ENCODE results near the gene FPR3.
"Not testable (repeated sequence)": the region's sequence is repeated elsewhere in the genome, so short reads cannot be mapped to it uniquely, and the experiment has no call there.

The FPR3 gene, protein sequence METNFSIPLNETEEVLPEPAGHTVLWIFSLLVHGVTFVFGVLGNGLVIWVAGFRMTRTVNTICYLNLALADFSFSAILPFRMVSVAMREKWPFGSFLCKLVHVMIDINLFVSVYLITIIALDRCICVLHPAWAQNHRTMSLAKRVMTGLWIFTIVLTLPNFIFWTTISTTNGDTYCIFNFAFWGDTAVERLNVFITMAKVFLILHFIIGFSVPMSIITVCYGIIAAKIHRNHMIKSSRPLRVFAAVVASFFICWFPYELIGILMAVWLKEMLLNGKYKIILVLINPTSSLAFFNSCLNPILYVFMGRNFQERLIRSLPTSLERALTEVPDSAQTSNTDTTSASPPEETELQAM
- 46.3 to 332 (median 252) reads per million in 18 experiments for total RNA-seq

DNA sequence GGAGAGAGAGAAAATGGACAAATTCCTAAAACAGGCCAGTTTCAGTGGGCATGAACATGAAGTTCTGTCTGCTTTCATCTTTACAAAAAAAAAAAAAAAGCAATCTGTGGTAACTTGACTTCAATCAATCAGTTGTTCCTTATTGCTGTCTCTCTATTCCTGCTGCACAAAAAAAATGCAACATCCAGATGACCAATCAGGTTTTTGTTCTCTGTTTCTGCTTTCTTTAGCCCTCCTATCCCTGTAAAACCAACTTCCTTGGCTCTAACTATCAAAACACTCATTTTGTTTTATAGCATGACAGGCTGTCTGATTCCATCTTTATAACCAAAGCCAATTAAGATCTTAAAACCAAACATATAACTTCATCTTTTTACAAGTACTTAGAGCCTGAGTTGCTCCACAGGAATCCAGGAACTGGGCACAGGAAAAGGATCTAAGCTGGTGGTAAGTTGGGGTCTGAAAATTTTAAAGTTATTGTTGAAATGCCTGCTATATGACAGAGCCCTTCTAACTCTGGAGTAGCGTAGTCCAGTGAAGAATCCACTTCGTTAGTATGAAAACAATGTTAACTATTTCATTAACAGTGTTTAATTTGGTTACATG, at the start of gene FPR3:
Gene FPR3, plus strand, starts transcription at position 273 of the 606 bp plus-strand sequence. CDS start 28,592 bp downstream, outside the sequence.
- DNase-seq: peak; percentile 58 to 81

DNA sequence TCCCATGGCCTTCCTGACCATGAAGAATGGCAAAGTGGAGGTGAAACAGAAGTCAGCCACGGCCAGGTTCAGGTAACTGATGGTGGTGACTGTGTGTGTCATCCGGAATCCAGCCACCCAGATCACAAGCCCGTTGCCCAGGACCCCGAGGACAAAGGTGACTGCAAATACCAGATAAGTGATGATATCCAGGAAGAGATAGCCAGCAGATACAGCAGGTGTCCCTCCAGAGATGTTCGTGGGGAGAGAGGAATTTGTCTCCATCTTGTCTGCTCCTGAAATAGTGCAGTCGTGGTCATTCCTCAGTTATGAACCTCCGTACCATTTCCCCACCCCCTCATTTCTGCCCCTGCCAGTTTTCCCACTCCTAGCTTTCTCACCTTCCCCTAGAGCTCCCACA, 48.2 kb upstream of the FPR3 start:
- no peak for DNase-seq

DNA sequence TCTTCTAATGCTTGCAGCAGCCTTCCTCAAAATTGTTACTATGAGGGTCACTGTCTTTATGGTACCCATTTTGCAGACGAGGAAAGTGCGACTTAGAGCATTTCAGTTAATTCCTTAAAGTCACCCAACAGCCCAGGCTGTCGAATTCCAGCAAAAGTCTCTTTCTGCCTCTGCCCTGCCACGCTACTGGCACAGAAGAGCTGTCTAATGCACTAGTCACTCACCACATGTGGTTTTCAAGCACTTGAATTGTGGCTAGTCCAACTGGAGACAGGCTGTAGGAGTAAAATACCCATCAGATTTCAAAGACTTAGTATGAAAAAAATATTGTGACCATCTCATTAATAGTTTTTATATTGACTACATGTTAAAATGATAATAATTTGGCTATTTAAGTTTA, 45.0 kb upstream of the FPR3 start:
- no peak for DNase-seq

DNA sequence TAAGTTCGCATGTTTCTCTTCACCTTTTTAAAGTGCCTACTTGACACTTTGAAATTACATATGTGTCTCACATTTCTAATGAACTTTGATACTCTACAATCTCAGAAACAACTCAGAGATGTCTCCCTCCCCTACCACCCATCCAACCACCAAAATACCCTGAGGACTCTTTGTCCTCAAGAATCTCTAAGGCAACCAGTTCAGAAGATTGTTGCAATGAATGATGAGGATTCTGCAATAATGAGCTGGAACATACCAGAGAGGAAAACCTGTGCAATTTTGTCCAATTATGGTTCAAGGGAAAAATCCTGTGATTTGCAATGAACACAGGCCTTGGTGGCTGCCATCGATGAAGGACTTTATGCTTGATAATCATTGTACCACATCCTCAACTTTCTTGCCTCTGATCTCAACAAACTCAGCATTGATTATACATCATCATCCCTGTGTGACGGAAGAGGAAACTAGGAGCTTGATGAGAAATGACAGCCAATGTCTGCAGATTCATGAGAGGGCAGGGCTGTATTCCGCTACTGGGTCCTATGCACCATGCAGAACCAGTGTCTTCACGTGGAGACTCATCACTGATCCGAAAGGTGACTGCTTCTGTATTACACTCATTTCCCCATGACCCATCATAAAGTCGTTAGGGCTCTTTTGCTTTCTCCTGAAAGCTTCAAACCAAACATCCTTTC, 44.4 kb upstream of the FPR3 start:
- DNase-seq: peak in 1 of 2 donors; percentile 26

DNA sequence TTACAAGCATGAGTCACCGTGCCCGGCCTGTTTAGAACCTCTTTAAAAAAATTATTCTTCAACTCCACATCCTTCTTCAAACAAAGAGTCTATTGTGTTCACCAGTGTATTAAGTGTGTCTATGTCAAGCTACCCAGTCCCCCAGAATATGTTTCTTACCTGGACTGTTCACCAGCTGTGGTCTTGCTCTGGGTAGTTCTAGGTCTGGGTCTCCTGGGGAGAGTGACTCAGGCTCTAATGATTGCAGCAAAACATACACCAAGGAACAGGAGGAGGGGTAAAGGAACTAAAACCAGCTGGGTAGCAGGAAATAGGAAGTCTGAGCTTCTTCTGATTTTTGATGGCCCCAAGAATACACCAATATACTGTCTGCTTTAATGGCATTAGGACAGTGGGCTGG, 43.3 kb upstream of the FPR3 start, which contains the start of gene FPR1:
Gene FPR1, minus strand, starts transcription at position 224 of the 400 bp plus-strand sequence. CDS start 4,884 bp downstream, outside the sequence.
- peak; percentile 85 to 89 for DNase-seq

DNA sequence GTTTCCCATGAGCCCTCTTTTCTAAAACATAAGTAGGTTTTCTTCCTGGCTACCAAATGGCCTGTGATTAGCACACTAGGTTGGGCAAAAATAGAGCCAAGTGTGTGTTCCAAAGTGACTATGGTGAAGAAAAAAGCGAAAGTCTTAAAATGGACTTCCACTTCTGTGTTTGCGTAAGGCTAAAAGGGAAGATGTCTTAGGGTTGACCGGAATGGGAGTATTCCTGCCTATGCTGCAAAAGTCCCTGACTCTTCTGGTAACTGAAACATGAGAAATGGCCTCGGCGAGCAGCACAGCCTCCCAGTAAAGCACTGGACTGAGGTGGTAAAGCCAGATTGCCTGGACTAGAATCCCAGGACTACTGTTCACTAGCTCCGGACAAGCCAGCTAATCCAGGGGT, 40.8 kb upstream of the FPR3 start:
- DNase-seq: peak; percentile 86 to 87

DNA sequence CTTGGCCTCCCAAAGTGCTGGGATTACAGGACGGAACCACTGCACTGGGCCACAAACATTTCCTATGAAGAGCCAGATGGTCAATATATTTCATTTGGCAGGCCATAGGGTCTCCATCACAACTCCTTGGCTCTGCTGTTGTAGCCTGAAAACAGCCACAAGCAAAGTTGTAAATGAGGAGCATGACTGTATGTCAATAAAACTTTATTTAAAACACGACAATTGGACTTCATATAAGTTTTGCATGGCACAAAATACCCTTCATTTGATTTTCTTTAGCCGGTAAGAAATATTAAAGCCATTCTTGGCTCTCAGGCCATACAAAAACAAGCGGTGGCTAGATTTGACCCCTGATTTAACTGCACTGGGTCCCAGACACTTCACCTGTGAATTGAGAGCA, 40.2 kb upstream of the FPR3 start:
- DNase-seq: no peak

DNA sequence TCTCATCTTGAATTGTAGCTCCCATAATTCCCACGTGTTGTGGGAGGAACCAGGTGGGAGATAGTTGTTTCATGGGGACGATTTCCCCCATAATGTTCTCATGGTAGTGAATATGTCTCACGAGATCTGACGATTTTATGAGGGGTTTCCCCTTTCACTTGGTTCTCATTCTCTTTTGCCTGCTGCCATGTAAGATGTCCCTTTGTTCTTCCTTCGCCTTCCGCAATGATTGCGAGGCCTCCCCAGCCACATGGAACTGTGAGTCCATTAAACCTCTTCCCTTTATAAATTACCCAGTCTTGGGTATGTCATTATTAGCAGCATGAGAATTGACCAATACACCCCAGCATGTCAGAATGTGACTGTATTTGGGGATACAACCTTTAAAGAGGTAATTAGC, 39.4 kb upstream of the FPR3 start:
- peak; percentile 61 to 69 for DNase-seq

DNA sequence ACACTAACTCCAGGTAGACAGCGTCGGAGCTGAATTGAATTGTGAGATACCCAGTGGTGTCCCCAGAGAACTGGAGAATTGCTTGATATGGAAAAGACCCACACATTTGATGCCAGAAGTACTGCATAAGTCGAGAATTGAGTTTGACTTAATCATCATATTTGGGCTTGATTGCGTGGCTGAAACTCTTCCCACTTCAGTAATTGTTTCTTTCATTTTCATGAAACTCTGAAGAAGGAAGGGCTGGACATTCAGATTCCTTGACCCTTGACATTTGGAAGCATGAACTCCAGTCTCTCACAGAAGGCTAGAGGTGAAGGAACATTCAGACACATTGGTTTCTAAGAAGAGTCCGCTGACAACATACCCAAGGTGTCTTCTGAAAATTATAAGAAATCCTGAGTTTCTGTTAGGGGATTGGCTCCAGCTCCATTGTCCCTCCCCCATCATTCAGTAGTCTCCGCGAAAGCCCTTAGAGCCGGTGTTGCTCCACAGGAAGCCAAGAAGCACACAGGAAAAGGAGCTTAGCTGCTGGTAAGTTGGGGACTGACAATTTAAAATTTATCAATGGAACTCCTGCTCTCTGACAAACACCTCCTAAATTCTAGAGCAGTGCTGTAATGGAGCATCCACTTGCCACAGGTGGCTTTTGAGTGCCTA, 34.1 kb upstream of the FPR3 start, which contains the start of gene FPR2:
Gene FPR2, plus strand, starts transcription at position 484 of the 660 bp plus-strand sequence. CDS start 7,479 bp downstream, outside the sequence.
- no peak for DNase-seq

DNA sequence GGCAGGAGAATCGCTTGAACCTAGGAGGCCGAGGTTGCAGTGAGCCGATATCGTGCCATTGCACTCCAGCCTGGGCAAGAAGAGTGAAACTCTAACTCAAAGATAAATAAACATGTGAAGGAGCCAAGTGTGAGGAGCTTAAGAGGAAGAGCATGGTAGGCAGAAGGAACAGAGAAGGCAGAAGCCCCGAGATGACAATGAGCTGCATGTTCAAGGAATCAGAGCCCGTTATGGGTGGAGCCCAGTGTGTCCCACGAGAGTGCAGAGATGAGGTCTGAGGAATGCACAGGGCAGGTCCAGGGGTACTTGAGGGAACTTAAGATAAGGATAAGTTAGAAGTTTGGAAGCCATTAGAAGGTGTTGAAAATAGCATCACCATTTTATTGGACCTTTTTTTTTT, 33.3 kb upstream of the FPR3 start:
- no peak for DNase-seq

DNA sequence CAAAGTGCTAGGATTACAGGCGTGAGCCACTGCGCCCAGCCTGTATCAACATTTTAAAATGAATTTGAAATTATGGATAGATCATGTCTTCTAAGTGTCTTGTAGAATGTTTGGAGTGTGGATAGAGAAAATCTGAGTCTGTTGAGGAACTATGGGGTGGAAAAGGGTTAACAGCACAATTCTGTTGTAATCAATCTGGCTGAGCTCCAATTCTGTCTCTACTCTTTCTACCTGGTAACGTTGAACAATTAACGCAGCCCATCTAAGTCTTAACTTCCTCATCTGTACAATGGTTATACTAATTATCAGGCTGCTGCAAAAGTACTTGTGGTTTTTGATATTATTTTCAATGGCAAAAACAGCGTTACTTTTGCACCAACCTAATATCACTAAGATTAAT, 29.9 kb upstream of the FPR3 start:
- DNase-seq: no peak

DNA sequence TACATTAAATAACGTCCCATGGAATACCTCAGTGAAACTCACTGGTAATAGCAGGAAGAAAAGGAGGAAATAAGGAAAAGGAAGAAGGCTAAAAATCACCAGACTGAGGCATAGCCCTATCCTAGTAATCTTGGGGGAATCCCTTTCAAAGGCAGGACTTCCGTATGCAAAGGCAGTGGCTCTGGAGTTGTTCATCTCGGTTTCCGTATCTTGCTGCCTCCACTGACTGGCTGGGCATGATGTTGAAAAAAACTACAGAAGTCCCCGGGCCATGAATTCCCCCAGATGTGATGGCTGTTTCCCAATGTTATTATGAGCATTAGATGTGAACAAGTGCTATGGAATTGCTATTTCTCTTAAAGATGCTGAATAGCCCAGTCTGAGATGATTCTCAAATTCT, 28.5 kb upstream of the FPR3 start:
- DNase-seq: peak; percentile 61 to 78

DNA sequence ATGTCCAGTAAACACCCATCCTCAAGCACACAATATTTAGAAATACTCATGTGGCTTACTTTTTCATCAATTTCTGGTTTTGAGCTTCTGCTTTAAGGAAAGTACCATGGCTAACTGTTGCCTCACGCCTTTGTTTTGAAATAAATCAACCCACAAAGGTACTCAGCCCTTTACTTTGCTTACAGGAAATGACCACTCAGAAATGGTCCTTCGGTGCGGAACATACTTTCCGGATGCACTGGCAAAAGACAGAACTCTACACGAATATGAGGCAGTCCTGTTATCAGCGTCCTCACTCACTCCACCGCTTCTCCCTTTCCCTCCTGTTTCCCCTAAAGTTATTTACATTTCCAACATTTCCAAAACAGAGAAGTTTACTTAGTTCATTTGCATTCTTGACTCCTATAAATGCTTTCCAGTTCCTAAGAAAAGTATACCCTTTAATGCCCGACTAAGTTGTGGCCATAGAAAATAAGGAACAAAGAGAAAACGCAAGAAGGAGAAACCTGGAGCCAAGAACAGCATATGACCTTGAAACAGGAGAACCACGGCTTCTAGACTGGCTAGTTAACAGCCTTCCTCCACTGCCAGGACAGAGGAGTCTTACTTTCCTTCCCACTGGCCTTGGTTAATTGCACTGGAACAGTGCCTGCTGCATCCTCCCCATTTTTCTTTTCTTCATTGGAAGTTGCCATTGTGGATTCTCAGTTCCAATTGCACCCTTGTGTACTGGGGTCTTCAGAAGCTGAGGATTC, 23.4 kb upstream of the FPR3 start:
- peak; percentile 90 to 92 for DNase-seq

DNA sequence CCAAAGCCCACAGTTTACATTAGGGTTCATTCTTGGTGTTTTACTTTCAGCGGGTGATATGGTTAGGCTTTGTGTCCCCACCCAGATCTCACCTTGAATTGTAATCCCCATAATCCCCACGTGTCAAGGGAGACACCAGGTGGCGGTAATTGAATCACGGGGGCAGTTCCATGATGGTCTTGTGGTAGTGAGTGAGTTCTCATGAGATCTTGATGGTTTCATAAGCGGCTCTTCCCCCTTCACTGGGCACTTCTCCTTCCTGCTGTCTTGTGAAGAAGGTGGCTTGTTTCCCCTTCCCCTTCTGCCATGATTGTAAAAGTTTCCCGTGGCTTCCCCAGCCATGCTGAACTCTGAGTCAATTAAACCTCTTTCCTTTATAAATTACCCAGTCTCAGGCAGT, 22.0 kb upstream of the FPR3 start:
- DNase-seq: peak; percentile 79

DNA sequence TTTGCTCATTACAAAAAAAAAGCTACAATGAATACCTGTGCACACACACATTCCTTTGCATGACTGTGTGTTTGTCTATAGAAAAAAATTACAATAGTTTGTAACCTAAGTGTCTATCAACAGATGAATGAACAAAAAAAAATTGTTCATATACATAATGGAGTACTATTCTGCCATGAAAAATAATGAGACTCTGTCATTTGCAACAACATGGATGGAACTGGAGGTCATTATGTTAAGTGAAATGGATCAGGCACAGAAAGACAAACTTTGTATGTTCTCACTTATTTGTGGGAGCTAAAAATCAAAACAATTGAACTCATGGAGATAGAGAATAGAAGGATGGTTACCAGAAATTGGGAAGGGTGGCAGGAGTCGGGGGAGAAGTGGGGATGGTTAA, 18.4 kb upstream of the FPR3 start:
- DNase-seq: not testable (repeated sequence)

DNA sequence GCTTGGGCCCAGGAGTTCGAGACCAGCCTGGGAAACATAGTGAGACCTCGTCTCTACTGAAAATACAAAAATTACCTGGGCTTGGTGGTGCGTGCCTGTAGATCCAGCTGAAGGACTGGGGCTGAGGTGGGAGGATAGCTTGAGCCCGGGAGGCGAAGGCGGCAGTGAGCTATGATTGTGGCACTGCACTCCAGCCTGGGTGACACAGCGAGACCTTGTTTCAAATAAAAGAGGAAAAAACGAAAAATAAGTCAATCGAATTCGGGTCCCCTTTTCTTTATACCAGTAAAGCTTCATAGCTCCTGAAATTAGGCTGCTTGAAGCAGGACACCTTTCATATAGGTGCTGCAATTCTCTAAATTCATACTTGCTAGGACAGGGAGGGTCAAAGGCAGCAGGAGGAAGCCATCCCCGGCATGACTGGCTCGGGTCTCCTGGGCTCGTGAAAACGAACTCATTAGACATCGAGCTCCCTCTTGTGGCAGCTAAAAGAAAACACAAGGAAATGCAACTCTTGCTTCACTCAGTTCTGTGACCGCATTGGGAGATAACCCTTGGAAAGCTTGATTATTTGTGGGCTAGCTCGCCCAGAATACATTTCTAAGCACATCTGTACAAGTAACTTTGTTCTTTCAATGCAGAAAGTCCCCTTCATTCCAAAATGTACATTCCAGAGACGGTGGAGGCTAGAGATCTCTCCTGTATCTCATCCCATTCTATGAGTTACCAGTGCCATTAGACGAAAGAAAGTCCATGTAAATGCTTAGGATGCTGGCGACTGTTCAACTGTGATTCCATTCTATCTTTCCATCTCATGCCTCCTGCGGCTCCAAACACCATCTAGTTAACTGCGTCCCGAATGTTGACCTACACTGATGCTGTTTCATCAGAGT, 17.1 kb upstream of the FPR3 start:
- DNase-seq: peak; percentile 78 to 82

DNA sequence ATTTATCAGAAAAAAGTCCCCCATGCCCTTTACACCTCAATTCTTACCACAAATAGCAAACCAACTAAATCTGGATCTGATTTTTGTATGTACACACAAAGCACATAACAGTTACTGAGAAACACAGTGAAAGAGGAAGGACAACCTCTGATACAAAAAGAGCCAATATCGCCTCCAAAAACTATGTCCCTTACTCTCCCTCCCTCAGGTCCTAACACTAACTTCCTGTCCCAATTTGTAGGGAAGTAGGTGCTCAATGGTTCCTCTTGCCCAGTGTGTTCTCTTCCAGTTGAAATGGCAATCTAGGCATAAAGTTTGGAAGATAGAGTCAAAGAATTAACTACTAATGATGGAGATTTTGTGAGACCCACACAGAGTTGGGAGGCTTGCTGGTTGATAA, 15.8 kb upstream of the FPR3 start:
- DNase-seq: peak; percentile 28 to 30

DNA sequence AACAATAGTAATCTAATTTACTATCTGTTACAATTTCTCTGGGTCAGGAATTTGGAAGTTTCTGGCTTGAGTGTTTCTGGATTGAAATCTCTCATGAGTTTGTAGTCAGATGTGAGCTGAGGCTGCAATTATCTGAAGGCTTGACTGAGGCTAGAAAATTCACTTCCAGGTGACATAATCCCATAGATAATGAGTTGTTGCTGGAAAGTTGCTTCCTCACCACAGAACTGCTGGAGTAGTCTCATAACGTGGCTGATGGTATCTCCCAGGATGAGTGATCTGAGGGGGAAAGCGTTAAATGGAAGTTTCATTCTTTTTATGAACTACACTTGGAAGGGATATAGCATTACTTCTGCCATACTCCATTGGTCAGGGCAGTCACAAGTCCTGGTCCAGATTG, 15.3 kb upstream of the FPR3 start:
- DNase-seq: no peak

DNA sequence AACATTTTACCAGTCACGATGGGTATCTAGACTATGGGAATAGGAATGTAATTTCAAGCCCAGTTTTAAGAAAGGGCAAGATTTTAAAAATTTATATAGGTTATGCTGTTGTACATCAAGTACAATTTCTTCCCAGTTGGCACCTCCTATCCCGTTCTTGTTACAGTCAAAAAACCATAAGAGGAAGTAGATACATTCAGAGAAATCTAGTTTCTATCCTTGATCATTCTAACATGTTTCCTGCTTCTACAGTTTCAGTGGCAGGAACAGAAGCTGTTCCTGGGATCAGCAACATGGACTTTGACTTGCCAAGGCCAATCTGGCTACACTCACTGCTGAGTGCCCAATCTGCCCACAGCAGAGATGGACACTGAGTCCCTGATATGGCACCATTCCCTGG, 14.7 kb upstream of the FPR3 start:
- DNase-seq: peak in 1 of 2 donors; percentile 17

DNA sequence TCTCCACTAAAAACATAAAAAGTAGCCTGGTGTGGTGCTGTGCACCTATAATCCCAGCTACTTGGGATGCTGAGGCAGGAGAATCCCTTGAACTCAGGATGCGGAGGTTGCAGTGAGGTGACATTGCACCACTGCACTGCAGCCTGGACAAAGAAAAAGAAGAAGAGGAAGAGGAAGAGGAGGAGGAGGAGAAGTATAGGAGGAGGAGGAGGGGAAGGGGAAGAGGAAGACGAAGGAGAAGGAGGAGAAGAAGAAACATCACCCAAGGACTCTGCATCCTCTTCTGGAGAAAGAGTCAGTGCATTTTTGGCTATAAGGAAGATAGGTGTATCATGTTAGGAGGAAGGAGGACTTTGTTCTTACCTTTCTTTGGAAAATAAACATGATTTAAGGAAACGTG, 13.0 kb upstream of the FPR3 start:
- DNase-seq: peak; percentile 8 to 30

DNA sequence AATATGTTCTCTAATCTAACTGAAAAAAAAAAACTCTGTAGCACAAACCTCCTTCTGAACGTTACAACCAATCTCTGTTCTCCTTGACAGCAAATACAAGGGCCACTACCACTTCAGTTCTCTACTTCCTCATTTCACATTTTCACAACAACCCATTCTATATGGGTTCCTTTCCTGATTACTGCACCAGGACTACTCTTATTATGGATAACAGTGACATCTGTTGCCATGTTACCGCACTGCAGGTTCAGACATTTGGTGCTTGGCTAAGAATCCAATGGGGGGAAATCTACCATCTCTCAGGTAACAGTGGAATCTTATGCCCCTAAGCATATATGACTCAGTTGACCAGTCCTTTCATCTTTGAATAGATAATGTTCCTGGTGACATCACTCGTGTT, 11.6 kb upstream of the FPR3 start:
- peak; percentile 65 to 90 for DNase-seq
